ENCODE measurements around the gene ATCAY.
"Not testable (repeated sequence)": the region's sequence is repeated elsewhere in the genome, so short reads cannot be mapped to it uniquely, and the experiment has no call there.

Gene ATCAY

DNA sequence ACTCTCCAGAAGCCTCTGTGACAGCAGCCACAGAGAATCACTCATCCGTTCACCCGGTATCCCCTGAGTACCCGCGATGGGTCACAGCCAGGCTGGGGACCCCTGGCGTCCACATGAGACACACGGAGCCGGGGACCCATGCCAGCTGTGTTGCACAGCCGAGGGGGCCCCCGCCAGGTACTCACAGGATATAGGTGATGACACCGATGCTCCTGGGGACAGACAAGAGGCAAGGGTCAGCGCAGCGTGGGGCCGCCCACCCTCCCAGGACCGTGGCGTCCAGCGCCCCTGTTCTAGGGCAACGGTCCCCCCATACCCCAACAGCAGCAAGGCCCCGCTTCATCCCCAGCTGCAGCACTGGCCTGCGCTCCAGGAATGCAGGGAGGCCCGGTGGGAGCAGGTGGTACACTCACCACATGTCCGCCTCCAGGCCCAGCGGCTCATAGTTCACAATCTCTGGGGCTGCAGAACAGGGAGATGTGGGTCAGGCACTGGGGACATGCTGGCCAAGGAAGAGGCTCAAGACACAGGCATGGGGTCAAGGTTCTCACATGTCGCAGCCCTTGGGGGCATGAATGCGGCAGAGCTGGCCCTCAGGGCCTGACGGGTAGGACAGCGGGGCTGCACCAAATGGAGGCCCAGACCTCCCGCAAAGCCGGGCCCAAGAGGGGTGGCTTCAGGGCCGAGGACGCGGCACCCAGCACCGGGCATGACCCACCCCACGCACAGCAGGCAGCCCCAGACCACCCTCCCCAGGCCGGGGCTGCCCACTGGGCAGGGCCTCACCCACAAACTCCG lies 83.2 kb downstream of the ATCAY start:
- CTCF ChIA-PET, result interaction anchor here (0.6 to 1.3 kb wide), 2 partner anchors 25 to 595 kb away, joined by 3 read pairs; no protein-coding TSS in a partner anchor
- POLR2A ChIA-PET, result no interaction called here
- no peak for TF ChIP-seq CTCF (IDR thresholded peaks at IDR 0.05; ENCODE audit: control extremely low read depth, extremely low read depth, low read depth, missing control alignments)
- DNase-seq (ENCODE audit: extremely low spot score), result no peak

GRCh38 chr19:3964256-3965194 lies 84.0 kb downstream of the ATCAY start:
- CTCF ChIA-PET, result interaction anchor here (1.3 kb wide), 1 partner anchor 24 kb away, joined by 3 read pairs; no protein-coding TSS in a partner anchor
- POLR2A ChIA-PET, result interaction anchor here (0.6 kb wide), 1 partner anchor 18 kb away, joined by 5 read pairs; no protein-coding TSS in a partner anchor
- DNase-seq (ENCODE audit: extremely low spot score), result no peak
- TF ChIP-seq CTCF (IDR thresholded peaks at IDR 0.05; ENCODE audit: control extremely low read depth, extremely low read depth, low read depth, missing control alignments), result no peak

- ChIA-PET CTCF (no interaction called here), POLR2A (no interaction called here)
- TF ChIP-seq CTCF (IDR thresholded peaks at IDR 0.05; ENCODE audit: control extremely low read depth, extremely low read depth, low read depth, missing control alignments), result no peak
- DNase-seq (ENCODE audit: extremely low spot score), result no peak
These were observed 85.8 kb downstream of the ATCAY start for GRCh38 chr19:3966051-3967017.

DNA sequence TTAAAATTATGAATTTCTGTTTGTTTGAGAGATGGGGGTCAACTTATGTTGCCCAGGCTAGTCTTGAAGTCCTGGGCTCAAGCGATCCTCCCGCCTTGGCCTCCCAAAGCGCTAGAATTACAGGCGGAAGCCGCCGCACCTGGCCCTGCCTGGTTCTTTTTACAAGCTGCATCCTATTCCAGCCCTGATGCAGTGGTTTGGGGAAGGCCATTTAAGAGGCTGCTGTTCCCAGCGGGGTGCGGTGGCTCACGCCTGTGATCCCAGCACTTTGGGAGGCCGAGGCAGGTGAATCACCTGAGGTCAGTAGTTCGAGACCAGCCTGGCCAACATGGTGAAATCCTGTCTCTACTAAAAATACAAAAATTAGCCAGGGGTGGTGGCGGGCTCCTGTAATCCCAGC lies 87.5 kb downstream of the ATCAY start:
- not testable (repeated sequence) for DNase-seq (ENCODE audit: extremely low spot score)
- ChIA-PET CTCF (interaction anchor here (2.4 kb wide), 1 partner anchor 12 kb away, joined by 12 read pairs; no protein-coding TSS in a partner anchor), POLR2A (interaction anchor here (0.7 to 2.0 kb wide), 2 partner anchors 8 to 13 kb away, joined by 3 to 10 read pairs; no protein-coding TSS in a partner anchor)

- TF ChIP-seq CTCF (IDR thresholded peaks at IDR 0.05; ENCODE audit: control extremely low read depth, extremely low read depth, low read depth, missing control alignments), result no peak
- POLR2A ChIA-PET, result interaction anchor here (0.6 to 2.0 kb wide), 3 partner anchors 12 to 38 kb away, joined by 3 to 10 read pairs (median 3); partner anchors contain the start of gene EEF2
- CTCF ChIA-PET, result interaction anchor here (0.9 to 2.4 kb wide), 3 partner anchors 13 to 19 kb away, joined by 3 to 12 read pairs (median 5); partner anchors contain the start of gene EEF2
- no peak for DNase-seq (ENCODE audit: extremely low spot score)
These were observed 88.3 kb downstream of the ATCAY start for GRCh38 chr19:3968556-3969434.
